Fibroblast of the conjunctiva (primary cell): ENCODE data around the gene ST6GAL2.

Experiments used
- DNase-seq: peaks from one replicate; pipeline ENCODE4 v3.0.0-alpha.2; 2010; ENCODE audit warnings: low read depth

The ST6GAL2 gene

DNA sequence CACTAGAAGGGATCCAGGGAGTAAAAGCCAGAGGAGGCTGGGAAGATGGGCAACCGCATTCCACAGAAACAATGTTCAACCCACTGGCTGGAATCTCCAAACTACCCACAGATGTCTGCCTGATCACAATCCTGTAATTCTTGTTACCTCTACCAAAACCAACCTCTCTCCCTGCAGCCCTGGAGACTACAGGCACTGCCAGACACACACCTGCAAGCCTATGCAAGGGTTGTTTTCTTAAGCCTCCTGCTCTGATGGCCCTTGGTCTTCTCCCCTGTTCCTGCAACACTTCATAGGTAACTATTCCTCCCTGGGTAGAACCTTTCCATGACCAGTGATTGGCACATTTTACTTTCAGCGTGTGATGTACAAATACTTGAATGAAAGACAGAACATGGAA lies 21.9 kb downstream of the ST6GAL2 start:
- no peak for DNase-seq

DNA sequence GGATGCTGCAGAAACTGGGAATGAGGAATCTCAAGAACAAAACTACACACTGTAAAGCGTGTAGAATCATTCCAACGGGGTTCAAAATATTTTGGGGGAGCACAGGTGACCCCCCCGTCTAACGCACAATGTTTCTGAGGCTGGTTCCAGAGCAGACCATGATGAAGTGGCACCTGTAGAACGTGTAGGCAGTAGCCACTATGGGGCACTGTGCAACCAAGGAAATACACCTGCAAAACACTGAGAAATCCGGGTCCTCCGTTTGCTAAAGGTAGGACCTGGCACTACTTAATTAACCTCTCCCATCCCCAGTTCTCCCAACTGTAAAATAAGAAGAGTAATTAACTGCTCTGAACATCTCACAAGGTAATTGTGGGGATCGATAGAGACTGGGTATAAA lies 22.6 kb downstream of the ST6GAL2 start:
- DNase-seq: no peak

DNA sequence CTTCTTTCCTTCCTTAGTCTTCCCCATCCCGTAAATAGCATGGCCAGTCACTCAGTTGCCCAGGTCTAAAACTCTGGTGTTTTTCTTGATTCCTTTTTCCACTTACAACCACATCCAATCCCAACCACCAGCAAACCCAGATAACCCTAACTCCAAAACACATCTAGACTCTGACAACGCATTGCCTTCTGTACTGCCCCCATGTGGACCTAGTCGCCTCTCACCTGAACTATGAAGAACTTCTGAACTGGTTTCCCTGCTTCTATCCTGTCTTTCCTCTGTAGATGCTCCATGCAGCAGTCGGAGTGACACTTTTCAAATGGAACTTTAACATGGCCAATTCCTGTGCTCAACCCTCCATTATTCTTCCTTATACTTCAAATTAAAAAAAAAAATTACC lies 26.5 kb downstream of the ST6GAL2 start:
- no peak for DNase-seq

DNA sequence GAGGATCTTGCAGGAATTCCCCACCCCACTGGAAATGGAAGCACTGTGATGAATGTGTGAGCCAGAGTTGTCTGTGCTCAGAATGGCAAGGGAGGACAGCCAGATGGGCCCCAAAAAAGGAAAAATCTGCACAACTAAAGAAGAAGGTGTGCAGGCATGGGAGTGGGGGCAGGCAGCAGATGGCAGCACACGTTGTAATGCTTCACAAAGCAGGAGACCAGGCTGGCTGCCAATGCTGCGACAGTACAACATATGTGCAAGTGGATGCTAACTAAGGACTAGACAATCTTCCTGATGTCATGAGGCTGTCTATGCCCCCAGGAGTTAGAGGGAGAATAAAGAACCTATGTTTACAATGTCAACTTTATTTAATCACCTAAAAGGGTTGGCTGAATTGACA lies 27.2 kb downstream of the ST6GAL2 start:
- DNase-seq: no peak

DNA sequence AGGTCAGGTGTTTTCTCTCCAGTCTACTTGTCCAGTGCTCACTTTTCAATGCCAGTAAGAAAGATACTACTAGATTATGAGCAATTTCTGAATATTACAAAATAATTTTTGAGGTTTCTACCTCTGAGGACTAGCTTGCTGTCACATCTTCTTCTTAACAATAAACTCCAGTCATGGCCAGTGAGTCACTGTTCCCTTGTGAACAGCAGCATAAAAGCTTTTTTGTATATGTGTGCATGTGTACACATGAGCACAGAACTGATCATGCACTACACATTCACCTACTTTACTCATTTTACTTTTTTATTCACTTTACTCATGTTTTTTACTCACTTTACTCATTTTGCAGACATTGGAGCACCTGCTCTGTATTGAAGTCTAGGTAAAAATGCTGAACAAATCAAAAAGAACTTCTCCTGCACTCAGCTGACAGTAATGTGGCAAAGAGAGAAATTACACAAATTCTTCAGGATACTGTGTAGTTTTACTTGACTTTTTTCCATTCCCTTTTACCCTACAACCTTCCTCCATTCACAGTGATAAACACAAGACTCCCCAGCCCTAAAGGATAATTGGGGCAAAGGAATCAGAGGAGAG lies 28.0 kb downstream of the ST6GAL2 start:
- DNase-seq: no peak

DNA sequence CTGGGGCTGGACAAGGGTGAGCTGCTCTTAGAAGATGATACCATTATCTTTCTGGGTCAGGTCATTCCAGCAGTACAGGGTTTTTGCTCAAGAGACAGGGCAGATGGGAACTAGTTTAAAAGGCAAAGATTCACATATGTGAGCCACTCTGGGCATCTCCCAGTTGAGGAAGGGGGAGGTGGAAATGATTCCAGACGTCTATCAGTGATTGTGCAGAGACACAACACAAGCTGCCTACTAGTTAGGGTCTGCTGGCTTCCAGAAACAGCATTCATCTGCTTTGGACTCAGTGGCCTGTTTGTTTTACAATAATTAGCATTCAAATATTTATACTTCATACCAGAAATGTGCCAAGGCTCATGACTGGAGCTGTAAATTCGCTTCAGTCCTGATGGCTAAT lies 32.3 kb downstream of the ST6GAL2 start:
- DNase-seq: no peak

DNA sequence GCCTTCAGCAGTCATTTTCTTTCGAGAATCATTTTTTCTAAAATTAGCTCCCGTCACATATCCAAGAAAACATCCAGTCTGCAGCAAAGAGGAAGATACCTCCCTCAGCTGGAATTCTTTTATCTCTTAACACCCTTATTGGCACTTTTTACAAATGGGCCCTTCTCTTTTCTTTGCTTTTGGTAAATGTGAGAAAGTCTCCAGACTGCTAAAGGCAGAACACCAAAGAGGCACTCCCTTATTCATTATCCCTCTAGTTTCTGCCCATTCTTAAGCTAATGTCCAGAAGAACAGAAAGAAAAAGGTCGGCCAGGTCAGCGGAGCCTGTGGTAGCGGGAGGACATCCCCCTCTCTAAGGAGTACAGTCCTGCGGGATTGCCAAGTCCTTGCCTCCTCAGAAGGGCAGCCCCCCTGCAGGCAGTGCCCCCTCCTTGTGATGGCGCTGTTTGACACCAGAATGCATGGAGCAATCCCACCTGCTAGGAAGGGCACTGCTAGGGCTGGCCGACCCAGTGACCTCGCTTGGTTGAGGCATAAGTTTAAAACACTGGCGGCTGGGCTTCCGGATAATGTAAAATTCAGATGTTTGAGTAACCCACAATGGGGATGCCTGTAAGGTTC lies 34.0 kb downstream of the ST6GAL2 start:
- DNase-seq: no peak

DNA sequence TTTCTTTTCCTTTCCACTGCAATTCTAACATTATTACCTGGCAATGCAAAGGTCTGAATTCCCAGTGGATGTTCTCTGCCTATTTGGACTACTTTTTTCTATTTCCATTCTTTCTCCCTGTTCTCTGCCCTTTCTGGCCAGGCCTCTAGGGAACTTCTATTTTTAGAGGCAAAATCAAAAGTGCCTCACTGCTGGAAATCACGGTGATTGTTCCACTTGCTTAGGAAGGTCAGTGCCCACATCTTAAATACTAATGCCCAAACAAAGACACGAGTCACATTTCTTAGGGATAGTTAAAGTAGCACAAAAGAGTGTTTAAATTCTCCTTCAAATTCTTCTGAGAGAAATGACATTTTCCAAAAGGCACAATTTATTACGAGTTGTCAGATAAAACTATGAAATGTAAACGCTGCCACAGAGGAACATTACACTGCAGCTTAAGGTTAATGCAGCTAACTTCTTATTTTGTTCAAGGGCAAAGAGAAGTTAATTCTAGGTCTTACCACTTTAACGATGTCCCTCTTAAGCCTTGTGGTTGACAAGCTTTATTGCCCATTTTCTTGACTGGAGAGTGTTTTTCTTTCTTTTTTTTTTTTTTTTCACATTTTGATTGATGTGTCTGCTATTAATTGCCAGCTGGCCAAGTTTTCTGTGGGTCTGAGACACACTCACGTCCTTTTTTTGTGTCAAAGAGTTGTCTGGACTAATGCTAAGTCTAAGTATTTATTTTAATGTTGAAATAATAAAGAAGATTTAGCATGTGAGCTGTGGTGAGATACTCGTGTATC lies 34.7 kb downstream of the ST6GAL2 start:
- no peak for DNase-seq

DNA sequence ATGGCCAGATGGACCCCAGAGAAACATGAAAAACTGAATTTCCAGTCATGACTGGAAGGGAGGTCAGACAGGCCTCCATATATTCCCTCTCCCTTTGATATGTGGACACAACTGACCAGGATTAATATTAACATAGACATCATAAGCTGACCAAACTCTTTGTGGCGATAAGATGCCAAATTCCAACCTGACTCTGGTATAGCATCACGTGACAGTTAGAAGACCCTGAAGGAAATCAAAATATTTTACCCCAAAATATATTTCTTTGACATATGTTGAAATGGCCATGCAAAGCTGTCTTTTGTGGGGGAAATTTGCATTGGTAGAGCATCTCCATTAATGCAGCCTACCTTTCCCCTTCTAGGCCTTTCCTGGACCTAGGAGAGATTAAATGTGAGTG lies 36.7 kb downstream of the ST6GAL2 start:
- no peak for DNase-seq

DNA sequence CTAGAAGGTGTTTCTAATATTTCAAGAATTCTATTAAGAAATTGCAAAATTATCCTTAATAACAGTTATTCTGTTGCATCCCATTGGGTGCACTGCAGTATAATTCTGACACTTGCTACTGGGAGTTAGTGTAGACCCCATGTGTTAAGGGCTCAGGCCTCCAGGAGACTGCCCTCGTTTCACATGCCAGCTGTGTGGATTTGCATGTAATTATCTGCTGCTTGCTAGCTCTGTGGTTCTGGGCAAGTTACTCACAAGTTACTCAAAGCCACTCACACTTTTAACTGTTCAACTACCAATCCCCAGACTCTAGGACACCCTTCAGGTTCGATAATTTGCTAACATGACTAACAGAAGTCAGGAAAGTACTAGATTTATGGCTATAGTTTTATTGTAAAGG lies 38.6 kb downstream of the ST6GAL2 start:
- DNase-seq: no peak

DNA sequence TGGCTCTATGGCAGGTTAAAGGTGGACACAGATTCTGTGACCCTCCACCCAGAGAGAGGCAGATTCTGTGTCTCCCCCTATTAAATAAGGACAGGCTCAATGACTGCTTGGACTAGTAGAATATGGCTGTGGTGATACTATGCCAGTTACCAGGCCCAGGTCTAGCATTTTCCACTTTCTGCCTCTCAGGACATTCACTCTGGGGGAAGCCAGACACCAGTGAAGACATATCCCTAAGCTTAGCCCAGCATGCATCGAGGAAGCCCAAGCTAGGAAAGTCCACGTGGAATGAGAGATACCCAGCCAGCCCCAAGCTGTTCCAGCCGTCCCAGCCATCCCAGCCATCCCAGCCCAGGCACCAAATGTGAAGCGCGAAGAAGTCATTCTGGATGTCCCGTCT lies 40.3 kb downstream of the ST6GAL2 start:
- DNase-seq: no peak

DNA sequence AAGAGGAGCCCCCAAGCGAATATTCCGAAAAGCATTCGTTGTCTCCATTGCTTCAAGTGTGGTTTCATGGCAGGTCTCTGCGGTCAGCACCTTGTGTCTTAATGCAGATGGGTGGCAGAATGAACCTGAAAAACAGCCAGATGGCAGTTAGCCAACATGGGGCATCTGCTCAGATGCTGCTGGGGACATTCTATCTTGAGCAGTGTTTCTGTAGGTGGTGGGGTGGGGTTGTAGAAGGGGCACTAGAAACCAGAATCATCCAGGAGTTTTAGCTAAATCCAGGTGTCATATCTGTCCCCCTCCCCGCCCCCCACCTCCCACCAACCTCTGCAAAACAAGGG lies 42.1 kb downstream of the ST6GAL2 start:
- no peak for DNase-seq

DNA sequence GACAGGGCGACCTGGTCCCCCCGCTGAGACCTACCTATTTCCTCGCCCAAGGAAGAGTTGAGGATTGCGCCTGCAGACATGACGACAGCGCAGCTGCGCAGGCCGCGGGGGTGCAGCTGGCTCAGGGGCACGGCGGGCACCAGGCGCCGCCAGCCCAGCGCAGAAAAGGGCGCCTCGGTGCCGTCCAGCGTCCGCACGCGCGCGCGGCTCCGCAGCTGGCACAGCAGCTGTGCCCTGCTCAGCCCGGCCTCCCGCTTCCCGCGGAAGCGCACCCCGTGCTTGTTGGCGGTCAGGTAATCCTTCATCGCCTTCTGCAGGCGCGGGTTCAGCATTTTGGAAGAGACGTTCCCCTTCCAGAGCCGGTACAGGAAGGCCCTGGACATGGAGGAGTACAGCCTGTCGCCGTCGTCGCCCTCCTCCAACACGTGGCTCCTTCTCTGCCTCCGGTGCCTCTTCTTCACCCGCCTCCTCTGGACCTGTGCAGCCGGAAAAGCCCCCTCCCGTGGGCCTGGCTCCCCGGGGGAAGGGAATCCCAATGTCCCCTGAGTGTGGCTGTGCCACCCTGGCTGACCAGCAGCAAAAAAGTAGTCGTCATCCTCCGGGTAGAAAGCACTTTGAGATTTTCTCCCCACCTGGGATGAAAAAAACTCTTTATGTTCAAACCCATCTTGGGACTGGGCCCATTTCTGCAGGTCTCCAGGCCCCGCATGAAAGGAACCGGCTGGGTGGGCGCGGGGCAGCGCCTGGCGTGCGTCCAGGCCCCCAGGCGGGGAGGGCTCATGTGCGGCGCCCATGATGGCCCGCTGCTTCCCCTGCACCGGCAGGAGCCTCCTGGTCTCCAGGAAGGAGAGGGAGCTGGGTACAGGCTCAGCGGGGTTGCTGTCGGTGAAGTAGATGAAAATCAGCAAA lies 42.7 kb downstream of the ST6GAL2 start:
- DNase-seq: no peak

DNA sequence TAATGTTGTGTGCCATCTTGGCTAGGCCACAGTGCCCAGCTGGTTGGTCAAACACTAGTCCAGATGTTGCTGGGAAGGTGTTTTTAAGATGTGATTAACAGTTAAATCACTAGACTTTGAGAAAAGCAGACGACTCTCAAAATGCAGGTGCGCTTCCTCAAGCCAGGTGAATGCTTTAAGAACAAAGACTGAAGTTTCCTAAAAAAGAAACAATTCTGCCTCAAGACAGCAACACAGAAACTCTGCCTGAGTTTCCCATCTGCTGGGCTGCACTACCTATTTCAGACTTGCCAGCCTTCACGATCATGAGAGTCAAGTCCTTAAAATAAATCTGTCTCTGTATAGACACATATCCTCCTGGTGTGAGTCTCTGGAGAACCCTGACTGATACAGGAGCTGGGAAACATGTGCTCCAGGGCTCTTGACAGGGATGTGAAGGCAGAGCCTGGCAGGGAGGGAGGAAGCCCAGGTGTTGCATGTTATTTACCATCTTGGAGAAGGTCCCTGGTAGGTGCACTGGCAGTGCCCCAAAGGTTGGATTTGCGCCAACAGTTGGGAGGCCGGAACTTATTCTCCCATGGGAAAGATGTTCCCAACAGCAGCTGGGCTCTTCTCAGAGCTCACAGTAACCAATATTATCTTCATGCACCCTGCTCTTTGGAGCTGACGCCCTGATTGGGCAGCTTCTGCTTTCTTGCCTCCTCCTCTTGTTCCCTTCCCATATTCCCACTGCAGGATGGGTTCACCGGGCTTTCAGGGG lies 43.9 kb downstream of the ST6GAL2 start:
- no peak for DNase-seq

DNA sequence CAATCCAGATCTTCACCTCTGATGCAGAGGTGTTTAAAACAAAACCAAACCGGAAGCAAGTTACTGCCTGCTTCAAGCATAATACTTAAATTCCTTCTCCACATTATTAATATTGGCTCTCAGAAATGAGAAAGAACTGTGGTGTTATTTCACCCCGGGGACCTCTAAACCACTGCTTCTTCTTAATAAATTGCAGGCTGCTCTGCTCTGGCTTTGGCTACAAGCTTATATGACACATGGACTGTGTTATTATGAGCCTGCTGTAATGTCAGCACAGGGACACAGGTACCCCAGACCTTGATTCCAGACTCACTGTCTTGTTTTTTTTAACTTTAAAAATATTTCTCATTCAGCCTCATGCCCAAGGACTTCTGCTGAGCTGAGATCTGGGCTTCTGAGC lies 45.1 kb downstream of the ST6GAL2 start:
- no peak for DNase-seq

DNA sequence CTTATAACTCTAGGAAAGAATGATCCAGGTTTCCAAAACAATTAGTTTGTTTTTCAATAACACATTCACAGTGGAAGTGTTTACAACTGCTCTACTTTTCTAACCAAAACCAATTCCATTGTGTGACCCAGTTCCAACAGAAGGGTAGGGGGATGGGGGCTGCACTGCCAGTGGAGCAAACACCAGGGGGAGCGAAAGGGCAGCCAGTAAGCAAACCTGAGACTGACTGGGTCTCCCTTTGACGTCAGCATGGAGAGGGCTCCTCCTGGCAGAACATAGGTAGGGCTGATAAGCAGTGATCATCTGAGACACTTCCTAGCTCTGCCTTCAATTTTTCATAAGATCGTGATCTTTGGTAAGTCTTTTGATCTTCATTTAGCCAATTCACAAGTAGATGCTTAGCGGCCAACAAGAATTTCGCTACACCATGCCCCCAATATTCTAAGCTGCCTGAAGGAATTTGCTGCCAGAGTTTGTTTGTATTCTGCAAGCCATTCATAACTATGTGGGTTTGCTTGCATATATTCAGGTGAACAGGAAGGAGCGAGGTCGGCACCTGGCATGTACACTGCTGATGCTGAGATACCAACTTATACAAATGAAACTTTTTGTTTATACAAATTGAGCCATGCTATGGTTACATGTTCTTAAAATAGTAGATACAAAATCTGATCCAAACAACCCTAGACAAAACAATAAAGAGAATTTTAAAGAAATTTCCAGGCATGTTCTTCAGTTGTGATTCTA lies 45.9 kb downstream of the ST6GAL2 start:
- DNase-seq: no peak

DNA sequence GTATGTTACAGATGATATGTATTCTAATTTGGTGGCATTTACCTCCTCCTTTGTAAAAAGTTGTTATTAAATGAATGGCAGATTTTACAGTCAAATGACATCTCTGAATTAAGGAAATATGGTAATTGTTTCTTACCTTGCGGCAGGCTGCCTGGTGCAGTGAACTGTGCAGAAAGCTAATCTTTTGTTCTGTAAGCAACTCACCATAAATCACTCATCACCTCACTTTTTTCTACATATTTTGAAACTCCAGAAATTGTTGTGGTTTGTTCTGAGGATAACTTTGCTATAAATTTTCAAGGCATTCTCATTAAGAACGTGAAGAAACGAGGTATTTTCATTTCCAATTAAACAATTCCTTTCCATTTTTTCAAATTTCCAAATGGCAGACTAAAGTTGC lies 52.7 kb downstream of the ST6GAL2 start:
- DNase-seq: no peak

DNA sequence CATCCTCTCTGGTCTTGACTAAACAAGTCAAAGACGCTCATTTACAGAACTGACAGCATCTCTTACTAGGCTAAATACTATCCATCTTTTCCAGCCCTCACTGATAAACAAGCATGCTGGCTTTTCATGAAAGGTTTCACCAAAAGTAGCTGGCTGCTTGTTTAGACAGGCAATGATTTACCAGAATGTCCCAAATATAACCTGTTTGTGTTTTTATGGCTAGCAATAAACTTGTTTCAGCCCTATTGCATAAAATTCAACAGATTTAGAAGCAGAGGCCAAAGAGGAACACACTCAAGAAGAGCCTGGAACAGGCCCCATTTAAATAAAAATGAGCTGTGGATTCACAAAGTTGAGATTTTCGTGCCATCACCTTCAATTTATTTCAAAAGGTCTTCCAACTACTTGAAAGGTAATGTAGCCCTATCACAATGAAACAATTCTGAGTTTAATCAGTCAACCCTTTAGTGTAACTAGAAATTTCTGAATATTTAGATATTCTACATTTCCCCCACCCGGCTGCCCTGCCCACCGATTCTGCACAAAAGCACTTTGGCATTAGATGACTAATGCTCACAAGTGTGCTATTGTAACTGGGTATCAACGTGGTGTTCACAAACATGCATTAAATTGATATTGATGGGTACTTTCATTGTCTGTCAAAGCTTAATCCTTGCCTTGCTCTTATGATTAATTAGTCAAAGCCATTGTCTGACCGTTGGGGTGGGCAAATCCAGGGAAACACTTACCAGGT lies 54.0 kb downstream of the ST6GAL2 start:
- DNase-seq: no peak

DNA sequence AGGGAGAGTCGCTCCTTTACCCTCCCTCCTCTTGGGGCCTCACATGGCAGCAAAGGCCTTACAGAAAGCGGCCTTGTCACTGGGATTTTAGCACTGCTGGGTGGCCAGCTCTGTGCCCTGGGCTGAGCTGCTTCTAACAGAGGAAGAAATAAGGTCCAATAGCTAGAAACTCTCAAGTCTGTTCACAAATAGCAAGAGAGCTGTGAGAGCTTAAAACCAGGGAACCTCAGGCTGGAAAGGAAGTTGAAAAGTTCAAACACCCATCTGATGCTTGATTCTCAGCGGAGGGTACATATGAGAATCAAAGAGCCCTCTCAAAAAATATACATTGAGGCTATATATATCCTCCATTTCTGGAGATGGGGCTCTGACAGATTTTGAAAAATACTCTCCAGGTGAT lies 54.7 kb downstream of the ST6GAL2 start:
- no peak for DNase-seq

DNA sequence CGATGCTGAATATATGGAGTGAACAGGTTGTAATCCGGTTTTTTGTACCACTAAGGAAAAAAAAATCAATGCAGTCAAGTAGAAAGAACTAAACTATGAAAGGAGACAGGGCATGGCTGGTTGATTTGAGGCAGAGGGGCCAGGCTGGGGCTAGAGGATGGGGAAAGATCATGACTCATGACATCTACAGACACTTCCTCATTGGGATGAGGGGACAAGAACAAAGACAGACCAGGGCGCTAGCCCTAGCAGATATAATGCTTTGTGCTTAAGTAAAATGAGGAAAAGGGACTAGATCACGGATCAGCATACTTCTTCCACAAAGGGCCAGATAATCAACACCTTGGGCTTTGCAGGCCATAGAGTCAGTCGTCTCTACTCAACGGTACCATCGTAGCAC lies 55.8 kb downstream of the ST6GAL2 start:
- DNase-seq: no peak
